Measurements from ENCODE around the gene B4GALT3. TPM values are rescaled to one million over a fixed set of nuclear protein-coding genes. Genes with fewer than 3 reads are reported as not detected.

B4GALT3 gene
- total and polyA plus RNA-seq, 9 of the 15 experiments (the other 6 are each of a cell fraction or from before 2014, with no cell fraction given): 31.2 to 103 (median 46.1) TPM

GRCh38 chr1:161139766-161140165, 37.5 kb downstream of the B4GALT3 start (continued):
- TF ChIP-seq DMBX1 (CRISPR knock-in tag; IDR thresholded peaks at IDR 0.05; ENCODE audit: borderline replicate concordance) (no peak), FOXP1 (CRISPR knock-in tag; IDR thresholded peaks at IDR 0.05) (no peak), ARID3A (IDR thresholded peaks at IDR 0.05; ENCODE audit: borderline replicate concordance, low read depth, low read length) (0 out of 2 replicates have a peak, but pooled peaks have one; percentile 46), ILK (tag; IDR thresholded peaks at IDR 0.05; ENCODE audit: borderline replicate concordance, low read depth) (no peak), TEAD1 (CRISPR knock-in tag; IDR thresholded peaks at IDR 0.05) (no peak), RERE (CRISPR knock-in tag; IDR thresholded peaks at IDR 0.05; ENCODE audit: borderline replicate concordance) (no peak), CBFA2T2 (conservative IDR thresholded peaks at IDR 0.05) (no peak), SPI1 (IDR thresholded peaks at IDR 0.05; ENCODE audit: borderline replicate concordance, low read depth, low read length) (no peak), SAP30 (IDR thresholded peaks at IDR 0.05; ENCODE audit: borderline replicate concordance, insufficient read depth, low read depth, low read length, poor library complexity, severe bottlenecking) (no peak), ZNF280A (IDR thresholded peaks at IDR 0.05; ENCODE audit: low read depth, partially characterized antibody) (no peak), DEAF1 (CRISPR knock-in tag; IDR thresholded peaks at IDR 0.05) (peak; percentile 57), RCOR1 (IDR thresholded peaks at IDR 0.05; ENCODE audit: borderline replicate concordance in 1 of 2, low read depth in 2 of 2, low read length in 2 of 2) (no peak)
- TF ChIP-seq, protein P1, sequence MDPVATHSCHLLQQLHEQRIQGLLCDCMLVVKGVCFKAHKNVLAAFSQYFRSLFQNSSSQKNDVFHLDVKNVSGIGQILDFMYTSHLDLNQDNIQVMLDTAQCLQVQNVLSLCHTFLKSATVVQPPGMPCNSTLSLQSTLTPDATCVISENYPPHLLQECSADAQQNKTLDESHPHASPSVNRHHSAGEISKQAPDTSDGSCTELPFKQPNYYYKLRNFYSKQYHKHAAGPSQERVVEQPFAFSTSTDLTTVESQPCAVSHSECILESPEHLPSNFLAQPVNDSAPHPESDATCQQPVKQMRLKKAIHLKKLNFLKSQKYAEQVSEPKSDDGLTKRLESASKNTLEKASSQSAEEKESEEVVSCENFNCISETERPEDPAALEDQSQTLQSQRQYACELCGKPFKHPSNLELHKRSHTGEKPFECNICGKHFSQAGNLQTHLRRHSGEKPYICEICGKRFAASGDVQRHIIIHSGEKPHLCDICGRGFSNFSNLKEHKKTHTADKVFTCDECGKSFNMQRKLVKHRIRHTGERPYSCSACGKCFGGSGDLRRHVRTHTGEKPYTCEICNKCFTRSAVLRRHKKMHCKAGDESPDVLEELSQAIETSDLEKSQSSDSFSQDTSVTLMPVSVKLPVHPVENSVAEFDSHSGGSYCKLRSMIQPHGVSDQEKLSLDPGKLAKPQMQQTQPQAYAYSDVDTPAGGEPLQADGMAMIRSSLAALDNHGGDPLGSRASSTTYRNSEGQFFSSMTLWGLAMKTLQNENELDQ (CRISPR knock-in tag; IDR thresholded peaks at IDR 0.05; ENCODE audit: borderline replicate concordance): no peak

Data from K562 (cell line).